Endothelial cell of umbilical vein (primary cell): ENCODE results near the gene COL15A1. TPM values are rescaled to one million over a fixed set of nuclear protein-coding genes. Genes with fewer than 3 reads are reported as not detected.

Experiments used
- BruUV-seq: library from RNA; stranded (reverse); fragments of 400-500 nt; replicated peaks from 2 replicates; lab custom pipeline; 2021; lab: Mats Ljungman, UMichigan
- CTCF ChIA-PET: fragments of 300-600, 350-600 bp; sonication (Branson Sonifier 250); formaldehyde crosslinking; loops from one replicate; lab custom pipeline; 2021; ENCODE audit warnings: antibody characterized with exemption, inconsistent platforms; lab: Charles Lee
- POLR2A ChIA-PET: fragments of 300-600, 350-600 bp; sonication (Branson Sonifier 250); formaldehyde crosslinking; loops from one replicate; lab custom pipeline; 2021; ENCODE audit warnings: antibody characterized with exemption, inconsistent platforms; lab: Charles Lee
- DNase-seq: peaks from one replicate; pipeline ENCODE4 v3.0.0-alpha.2; 2011; ENCODE audit warnings: low read depth, low spot score
- FAIRE-seq: peaks from 2 replicates; lab custom pipeline; 2011; peaks lifted over from hg19 to GRCh38; lab: Jason Lieb, UNC
- H2AFZ ChIP-seq: 2 replicates; pipeline ENCODE4 v1.6.0; 2012; ENCODE audit warnings: low read depth, low read length, control low read depth, inconsistent platforms
- H3K27ac ChIP-seq: 2 replicates; pipeline ENCODE4 v1.5.1; 2011; ENCODE audit warnings: low read depth, mild to moderate bottlenecking, control low read depth, low read length, moderate library complexity; ENCODE audit not compliant: insufficient read depth
- H3K27me3 ChIP-seq, 2 experiments: 2 replicates each; pipeline versions ENCODE4 v1.6.0 to v1.6.1; 2011; ENCODE audit warnings: low read length in 2 of 2, mixed read lengths in 1 of 2; ENCODE audit not compliant: control insufficient read depth in 2 of 2, insufficient read depth in 2 of 2
- H3K36me3 ChIP-seq, 2 experiments: 2 replicates in 1 of 2; 3 replicates in 1 of 2; pipeline ENCODE4 v1.5.1; 2011; ENCODE audit warnings: low read length in 2 of 2, mild to moderate bottlenecking in 1 of 2, moderate library complexity in 1 of 2; ENCODE audit not compliant: control insufficient read depth in 2 of 2, insufficient read depth in 2 of 2; ENCODE audit errors: extremely low read depth in 1 of 2
- H3K4me1 ChIP-seq: 3 replicates; pipeline ENCODE4 v1.5.1; 2011; ENCODE audit warnings: mild to moderate bottlenecking, low read length; ENCODE audit not compliant: control insufficient read depth, insufficient read depth; ENCODE audit errors: extremely low read depth
- H3K4me2 ChIP-seq: 2 replicates; pipeline ENCODE4 v1.6.1; 2011; ENCODE audit warnings: low read length, control low read depth, mixed read lengths; ENCODE audit not compliant: insufficient read depth
- H3K4me3 ChIP-seq, 3 experiments: fragments of 200-600 bp in 1 of 3; sonication (generic), shearing (Covaris generic) in 1 of 3; replicated peaks in 1 of 3; 2 replicates each; pipeline ENCODE4 v1.5.1; 2011 to 2016; ENCODE audit warnings: control low read depth in 3 of 3, low read length in 3 of 3, mild to moderate bottlenecking in 2 of 3, inconsistent platforms in 1 of 3, low read depth in 1 of 3, moderate library complexity in 1 of 3; ENCODE audit not compliant: insufficient read depth in 1 of 3
- H3K79me2 ChIP-seq: 2 replicates; pipeline ENCODE4 v1.6.0; 2012; ENCODE audit warnings: low read length, inconsistent platforms; ENCODE audit not compliant: control insufficient read depth, insufficient read depth
- H3K9ac ChIP-seq: replicated peaks from 2 replicates; pipeline ENCODE3; 2011; ENCODE audit warnings: low read length, control low read depth; ENCODE audit not compliant: insufficient read depth; ENCODE audit errors: extremely low read depth
- H3K9me1 ChIP-seq: replicated peaks from 3 replicates; pipeline ENCODE4 v1.6.0; 2011; ENCODE audit warnings: mild to moderate bottlenecking, low read length; ENCODE audit not compliant: control insufficient read depth, insufficient read depth; ENCODE audit errors: extremely low read depth
- H3K9me3 ChIP-seq: replicated peaks from 2 replicates; pipeline ENCODE4 v1.5.1; 2012; ENCODE audit warnings: low read length, inconsistent platforms; ENCODE audit not compliant: control insufficient read depth, insufficient read depth
- H4K20me1 ChIP-seq: replicated peaks from 2 replicates; pipeline ENCODE3; 2011; ENCODE audit warnings: mild to moderate bottlenecking, low read length; ENCODE audit not compliant: control insufficient read depth, insufficient read depth; ENCODE audit errors: extremely low read depth
- EZH2 ChIP-seq: IDR thresholded peaks from 2 replicates; pipeline ENCODE4 v1.6.1; 2012; ENCODE audit warnings: borderline replicate concordance, low read depth, mild to moderate bottlenecking, moderate library complexity, low read length, inconsistent platforms; ENCODE audit not compliant: severe bottlenecking
- FOS ChIP-seq: IDR thresholded peaks from 2 replicates; pipeline ENCODE4 v1.6.1; 2011; ENCODE audit warnings: mild to moderate bottlenecking, low read length, moderate library complexity, borderline replicate concordance; ENCODE audit not compliant: insufficient read depth
- GATA2 ChIP-seq: IDR thresholded peaks from 2 replicates; pipeline ENCODE4 v1.7.0; 2011; ENCODE audit warnings: low read depth, mild to moderate bottlenecking, moderate library complexity, mixed read lengths, low read length; ENCODE audit not compliant: insufficient read length, insufficient read depth
- MYC ChIP-seq: IDR thresholded peaks from one replicate; pipeline ENCODE4 v1.6.1; 2011; ENCODE audit warnings: mild to moderate bottlenecking, low read depth, low read length
- POLR2A ChIP-seq: IDR thresholded peaks from 2 replicates; pipeline ENCODE4 v1.6.1; 2012; ENCODE audit warnings: low read depth, mild to moderate bottlenecking, control low read depth, low read length
- POLR2AphosphoS5 ChIP-seq: IDR thresholded peaks from 2 replicates; pipeline ENCODE4 v1.6.1; 2012; ENCODE audit warnings: low read depth, mild to moderate bottlenecking, control low read depth, low read length, moderate library complexity; ENCODE audit not compliant: insufficient read depth
- dilution Hi-C: fragments of 300-500 bp; cut with MboI; formaldehyde crosslinking; loops from one replicate; pipeline ENCODE4 v1.15.0; 2019; ENCODE audit warnings: low sequenced_read_pairs; ENCODE audit not compliant: extremely low pct_ligation_motif_present
- intact Hi-C: fragments of 100-400 bp; cut with micrococcal nuclease; formaldehyde crosslinking; loops from one replicate; pipeline ENCODE4 v1.10.0; 2022
- polyA plus RNA-seq, 4 experiments: library from polyadenylated mRNA; depleted of rRNA in 3 of 4; stranded (reverse) in 3 of 4; unstranded in 1 of 4; fragments of >200 nt; gene quantifications; 2 replicates each; pipeline versions ENCODE4 v1.2.1 to v1.2.3, GENCODE V29; 2011 to 2012; ENCODE audit warnings: missing spikeins in 1 of 4
- total RNA-seq: library from RNA; stranded (reverse); gene quantifications from 2 replicates; pipeline ENCODE4 v1.2.3, GENCODE V29; 2021
- TF ChIP-seq, protein P1 (sequence below): IDR thresholded peaks from 2 replicates; pipeline ENCODE4 v1.6.1; 2011; ENCODE audit not compliant: insufficient read depth, insufficient read length
- TF ChIP-seq, protein P2 (sequence below), 2 donors: IDR thresholded peaks; 1 replicate in 1 of 2; 2 replicates in 1 of 2; pipeline ENCODE4 v1.5.1; 2011; ENCODE audit warnings: low read length in 2 of 2, mild to moderate bottlenecking in 2 of 2, moderate library complexity in 2 of 2, control low read depth in 1 of 2, inconsistent platforms in 1 of 2, low read depth in 1 of 2; ENCODE audit not compliant: insufficient read depth in 1 of 2; ENCODE audit errors: extremely low read depth in 1 of 2

The COL15A1 gene
- total and polyA plus RNA-seq, 2 donors (not counting 3 experiments of a cell fraction or from before 2014, with no cell fraction given) = not detected

DNA sequence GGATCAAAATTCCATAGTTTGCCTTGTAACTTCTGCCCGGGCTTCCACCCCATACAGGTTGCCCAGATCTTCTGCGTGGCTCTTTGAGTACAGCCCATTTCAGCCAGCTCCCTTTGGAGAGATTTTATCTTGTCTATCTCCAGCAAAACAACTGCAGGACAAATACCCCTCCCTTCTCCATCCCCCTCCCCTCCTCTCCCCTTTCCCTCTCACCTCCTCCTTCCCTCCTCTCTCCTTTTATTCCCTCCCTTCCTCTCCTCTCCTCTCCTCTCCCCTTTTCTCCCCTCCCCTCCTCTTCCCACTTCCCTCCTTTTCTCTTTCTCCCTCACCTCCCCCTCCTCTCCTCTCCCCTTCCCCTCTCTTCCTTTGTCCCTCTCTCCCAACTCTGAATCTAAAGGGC is 58.2 kb downstream of the COL15A1 start:
- dilution Hi-C loops (no loop called here), intact Hi-C loops (no loop called here)
- TF ChIP-seq POLR2A = no peak
- TF ChIP-seq POLR2AphosphoS5 = no peak
- TF ChIP-seq, protein P1, sequence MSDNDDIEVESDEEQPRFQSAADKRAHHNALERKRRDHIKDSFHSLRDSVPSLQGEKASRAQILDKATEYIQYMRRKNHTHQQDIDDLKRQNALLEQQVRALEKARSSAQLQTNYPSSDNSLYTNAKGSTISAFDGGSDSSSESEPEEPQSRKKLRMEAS = no peak
- no peak for TF ChIP-seq EZH2
- TF ChIP-seq, protein P2, sequence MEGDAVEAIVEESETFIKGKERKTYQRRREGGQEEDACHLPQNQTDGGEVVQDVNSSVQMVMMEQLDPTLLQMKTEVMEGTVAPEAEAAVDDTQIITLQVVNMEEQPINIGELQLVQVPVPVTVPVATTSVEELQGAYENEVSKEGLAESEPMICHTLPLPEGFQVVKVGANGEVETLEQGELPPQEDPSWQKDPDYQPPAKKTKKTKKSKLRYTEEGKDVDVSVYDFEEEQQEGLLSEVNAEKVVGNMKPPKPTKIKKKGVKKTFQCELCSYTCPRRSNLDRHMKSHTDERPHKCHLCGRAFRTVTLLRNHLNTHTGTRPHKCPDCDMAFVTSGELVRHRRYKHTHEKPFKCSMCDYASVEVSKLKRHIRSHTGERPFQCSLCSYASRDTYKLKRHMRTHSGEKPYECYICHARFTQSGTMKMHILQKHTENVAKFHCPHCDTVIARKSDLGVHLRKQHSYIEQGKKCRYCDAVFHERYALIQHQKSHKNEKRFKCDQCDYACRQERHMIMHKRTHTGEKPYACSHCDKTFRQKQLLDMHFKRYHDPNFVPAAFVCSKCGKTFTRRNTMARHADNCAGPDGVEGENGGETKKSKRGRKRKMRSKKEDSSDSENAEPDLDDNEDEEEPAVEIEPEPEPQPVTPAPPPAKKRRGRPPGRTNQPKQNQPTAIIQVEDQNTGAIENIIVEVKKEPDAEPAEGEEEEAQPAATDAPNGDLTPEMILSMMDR (IDR thresholded peaks at IDR 0.05; ENCODE audit: extremely low read depth in 1 of 2, insufficient read depth in 1 of 2, low read depth in 1 of 2, low read length in 2 of 2) = no peak
- no peak for TF ChIP-seq FOS
- no peak for TF ChIP-seq MYC
- TF ChIP-seq GATA2 = no peak
- Histone ChIP-seq H3K36me3 (no peaks in the 10 kb centered on the region), H3K4me3 (no peak overlapping the region), H3K79me2 (no peaks in the 10 kb centered on the region), H3K4me1 (no peaks in the 10 kb centered on the region), H3K9ac (no peak overlapping the region), H3K9me1 (no peaks in the 10 kb centered on the region), H2AFZ (no peak overlapping the region), H3K27ac (no peak overlapping the region), H4K20me1 (no peaks in the 10 kb centered on the region), H3K9me3 (no peaks in the 10 kb centered on the region), H3K4me2 (no peak overlapping the region), H3K27me3 (peaks cover 0 to 1% of the 10 kb centered on the region in 2 experiments)
- no peak for DNase-seq
- no TSS peak for BruUV-seq
- CTCF ChIA-PET = interaction anchor here (1.0 to 3.1 kb wide), 6 partner anchors 102 to 185 kb away, joined by 3 to 33 read pairs (median 8); partner anchors contain the start of gene TGFBR1
- FAIRE-seq = no peak
- POLR2A ChIA-PET = no interaction called here
